HL-60/S4 treated with retinoic acid at 250 ng/mL for 4 days and 3 days (cell line): ENCODE measurements around the gene CAPN12.
"Not testable (repeated sequence)": the region's sequence is repeated elsewhere in the genome, so short reads cannot be mapped to it uniquely, and the experiment has no call there.

Source experiments
- in situ Hi-C: fragments of 300-500 bp; cut with MboI; formaldehyde crosslinking; loops from 2 replicates; pipeline ENCODE4 v1.7.0; 2022; ENCODE audit warnings: low sequenced_read_pairs

Gene CAPN12

DNA sequence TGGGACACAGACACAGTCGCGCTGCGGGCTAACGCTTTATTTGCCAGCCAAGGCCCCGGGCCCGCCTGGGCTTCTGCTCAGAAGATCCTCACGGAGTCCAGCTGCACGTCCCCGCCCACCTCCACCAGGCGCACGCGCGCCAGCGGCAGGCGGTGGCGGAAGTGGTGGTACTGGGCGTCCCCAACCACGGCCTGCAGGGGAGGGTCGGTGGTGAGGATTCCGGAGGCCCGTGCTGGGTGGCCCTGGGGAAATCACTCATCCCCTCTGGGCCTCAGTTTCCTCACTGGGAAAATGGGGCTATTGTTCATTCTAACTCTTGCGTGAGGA lies 26.6 kb upstream of the CAPN12 start:
- in situ Hi-C loops = not testable (repeated sequence)

DNA sequence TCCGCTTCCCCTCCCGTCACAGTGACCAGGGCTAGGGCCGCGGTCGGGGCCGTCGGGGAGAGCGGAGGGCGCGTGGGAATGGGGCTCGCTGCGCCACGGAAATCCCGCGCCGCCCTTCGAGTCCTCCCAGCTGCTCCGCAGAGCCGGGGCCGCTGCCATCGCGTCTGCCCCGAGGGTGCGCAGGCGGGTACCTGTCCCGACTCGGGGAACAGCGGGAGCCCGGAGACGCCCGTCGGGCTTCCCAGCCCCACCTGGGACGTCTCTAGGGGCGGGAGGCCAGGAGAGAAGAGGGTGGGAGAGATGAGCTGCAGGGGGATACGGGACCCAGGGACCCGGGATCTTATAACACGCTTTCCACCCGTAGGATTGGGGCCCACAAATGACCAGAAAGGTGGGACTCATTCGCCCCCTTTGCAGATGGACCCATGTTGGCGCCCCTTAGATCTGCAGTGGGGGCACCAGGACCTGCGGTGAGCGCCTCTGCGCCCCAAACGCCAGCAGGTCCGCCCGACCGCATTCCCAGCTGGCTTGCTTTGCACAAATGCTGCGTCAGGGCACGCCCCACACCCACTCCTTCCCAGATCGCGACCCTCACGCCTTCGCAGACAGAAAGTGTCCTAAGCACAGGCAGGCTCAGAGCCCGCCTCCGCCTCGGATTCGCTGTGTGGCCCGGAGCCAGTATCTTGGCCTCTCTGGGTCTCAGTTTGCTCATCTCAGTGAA lies 26.1 kb upstream of the CAPN12 start:
- in situ Hi-C loops = not testable (repeated sequence)

DNA sequence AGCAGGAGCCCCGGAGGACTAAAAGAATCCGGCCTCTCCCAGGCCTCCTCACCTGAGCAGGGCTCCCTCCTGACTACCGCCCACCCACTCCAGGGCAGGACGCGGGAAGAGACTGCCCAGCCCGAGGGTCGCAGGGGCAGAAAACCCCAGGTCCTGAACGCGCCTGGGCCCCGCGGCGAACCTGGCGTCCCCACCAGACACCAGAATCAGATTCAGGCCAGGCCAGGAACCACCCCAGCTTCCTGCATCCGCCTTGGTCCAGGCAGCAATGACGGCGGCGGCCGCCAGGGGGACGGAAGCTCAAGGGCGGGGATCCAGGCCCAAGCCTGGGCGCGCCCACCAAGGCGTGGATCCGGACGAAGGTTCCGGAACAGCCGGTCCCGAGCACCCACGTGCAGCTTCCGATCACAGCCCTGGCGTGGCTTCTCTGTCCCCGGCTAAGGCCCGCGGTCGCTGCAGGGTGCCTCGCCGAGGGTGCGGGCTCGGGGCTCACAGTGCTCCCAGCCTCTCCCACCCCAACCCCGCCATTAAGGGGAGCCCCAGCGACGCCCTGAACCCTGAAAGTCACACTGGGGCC lies 25.4 kb upstream of the CAPN12 start:
- in situ Hi-C loops = no loop called here

DNA sequence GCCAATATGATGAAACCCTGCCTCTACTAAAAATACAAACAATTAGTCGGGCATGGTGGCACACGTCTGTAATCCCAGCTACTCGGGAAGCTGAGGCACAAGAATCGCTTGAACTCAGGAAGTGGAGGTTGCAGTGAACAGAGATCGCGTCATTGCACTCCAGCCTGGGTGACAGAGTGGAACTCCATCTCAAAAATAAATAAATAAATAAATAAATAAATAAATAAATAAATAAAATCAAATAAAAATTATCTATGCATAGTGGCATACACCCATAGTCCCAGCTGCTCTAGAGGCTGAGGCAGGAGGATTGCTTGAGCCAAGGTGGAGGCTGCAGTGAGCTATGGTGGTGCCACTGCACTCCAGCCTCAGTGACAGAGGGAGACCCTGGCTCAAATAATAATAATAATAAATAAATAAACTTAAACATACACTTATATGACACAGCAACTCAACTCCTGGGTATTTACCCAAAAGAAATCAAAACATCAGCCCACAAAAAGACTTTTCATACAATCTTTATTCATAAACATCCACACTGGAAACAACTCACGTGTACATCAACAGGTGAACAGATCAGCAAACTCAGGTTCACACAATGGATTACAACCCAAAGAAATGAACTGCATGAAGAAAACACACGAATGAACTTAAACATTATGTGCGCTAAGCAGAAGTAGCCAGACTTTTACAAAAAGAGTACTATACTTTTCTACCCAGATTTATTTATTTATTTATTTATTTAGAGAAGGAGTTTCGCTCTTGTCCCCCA lies 22.2 kb upstream of the CAPN12 start:
- in situ Hi-C loops = no loop called here

DNA sequence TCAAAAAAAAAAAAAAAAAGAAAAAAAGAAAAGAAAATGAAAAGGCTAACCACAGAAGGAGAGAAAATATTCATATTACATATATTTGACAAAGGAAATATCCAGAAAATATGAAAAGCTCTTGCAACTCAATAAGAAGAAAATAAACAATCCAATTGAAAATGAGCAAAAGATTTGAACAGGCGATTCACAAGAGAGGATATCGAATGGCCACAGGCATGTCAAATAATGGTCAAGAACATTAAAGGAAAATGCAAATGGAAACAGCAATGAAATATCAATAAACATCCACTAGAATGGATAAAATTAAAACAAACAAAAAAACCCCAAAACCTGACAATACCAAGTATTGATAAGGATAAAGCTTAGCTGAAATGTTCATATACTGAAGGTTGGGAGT lies 20.9 kb upstream of the CAPN12 start:
- in situ Hi-C loops = no loop called here

DNA sequence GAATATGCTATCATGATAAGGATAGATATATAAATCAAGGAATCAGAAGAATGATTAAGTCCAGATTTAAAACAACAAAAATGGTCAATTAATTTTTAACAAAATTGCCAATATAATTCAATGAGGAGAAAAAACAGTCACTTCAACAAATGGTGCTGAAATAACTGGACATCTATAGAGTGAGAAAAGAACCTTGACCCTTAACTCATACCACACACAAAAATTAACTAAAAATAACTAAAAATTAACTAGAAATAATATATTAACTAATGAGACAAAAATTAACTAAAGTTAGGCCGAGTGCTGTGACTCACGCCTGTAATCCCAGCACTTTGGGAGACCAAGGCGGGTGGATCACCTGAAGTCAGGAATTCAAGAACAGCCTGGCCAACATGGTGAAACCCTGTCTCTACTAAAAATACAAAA lies 19.5 kb upstream of the CAPN12 start:
- in situ Hi-C loops = no loop called here

DNA sequence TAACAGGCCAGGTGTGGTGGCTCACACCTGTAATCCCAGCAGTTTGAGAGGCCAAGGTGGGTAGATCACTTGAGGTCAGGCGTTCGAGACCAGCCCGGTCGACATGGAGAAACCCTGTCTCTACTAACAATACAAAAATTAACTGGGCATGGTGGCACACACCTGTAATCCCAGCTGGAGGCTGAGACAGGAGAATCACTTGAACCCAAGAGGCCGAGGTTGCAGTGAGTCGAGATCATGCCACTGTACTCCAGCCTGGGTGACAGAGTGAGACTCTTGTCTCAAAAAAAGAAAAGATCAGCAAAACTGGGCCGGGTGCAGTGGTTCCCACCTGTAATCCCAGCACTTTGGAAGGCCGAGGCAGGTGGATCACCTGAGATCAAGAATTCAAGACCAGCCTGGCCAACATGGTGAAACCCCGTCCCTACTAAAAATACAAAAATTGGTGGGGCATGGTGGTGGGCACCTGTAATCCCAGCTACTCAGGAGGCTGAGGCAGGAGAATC lies 17.7 kb upstream of the CAPN12 start:
- in situ Hi-C loops = not testable (repeated sequence)

DNA sequence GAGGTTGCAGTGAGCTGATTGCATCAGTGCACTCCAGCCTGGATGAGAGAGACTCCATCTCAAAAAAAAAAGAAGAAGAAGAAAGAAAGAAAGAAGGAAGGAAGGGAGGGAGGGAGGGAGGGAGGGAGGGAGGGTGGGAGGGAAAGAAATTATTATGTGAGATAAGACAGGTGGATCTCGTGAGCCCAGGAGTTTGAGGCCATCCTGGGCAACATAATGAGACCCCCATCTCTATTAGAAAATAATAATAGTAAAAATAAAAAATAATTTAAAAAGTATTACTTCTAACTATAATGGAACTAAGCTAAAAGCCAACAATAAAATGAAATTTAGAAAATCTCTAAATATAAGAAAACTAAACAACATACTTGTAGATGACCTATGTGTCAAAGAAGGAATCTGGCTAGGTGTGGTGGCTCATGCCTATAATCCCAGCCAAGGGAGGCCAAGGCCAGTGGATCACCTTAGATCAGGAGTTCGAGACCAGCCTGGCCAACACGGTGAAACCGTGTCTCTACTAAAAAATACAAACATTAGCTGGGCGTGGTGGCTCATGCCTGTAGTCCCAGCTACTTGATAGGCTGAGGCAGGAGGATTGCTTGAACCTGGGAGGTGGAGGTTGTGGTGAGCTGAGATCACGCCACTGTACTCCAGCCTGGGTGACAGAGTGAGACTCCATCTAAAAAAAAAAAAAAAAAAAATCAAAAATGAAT lies 16.7 kb upstream of the CAPN12 start:
- in situ Hi-C loops = not testable (repeated sequence)

DNA sequence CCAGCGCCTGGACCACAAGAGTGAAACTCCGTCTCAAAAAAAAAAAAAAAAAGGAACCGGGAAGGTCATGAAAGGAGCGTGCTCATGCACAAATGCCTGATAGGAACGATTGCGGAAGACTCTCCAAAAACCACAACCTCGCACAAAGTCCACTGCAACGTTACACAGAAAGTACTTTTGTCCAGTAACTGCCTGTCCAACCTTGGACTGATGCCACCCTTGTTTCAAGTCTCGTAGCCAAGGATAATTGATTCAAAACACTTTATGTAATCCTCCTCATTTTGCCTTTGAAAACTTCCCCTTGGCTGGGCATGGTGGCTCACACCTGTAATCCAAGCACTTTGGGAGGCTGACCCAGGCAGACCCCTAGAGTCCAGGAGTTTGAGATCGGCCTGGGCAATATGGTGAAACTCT lies 15.3 kb upstream of the CAPN12 start:
- in situ Hi-C loops = no loop called here

DNA sequence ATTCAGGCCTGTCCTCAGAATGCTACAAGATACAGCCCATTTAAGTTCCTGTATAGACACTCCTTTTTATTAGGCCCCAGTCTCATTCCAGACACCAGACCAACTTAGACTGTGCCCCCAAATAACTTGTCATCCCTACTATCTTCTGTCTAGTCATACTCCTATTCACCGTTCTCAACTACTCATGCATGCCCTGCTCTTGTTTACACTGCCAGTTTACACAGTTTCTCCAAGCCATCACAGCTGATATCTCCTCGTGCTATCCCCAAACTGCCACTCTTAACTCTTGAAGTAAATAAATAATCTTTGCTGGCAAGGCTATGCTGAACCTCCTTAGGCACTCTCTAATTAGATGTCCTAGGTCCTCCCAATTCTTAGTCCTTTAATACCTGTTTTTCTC lies 9.9 kb upstream of the CAPN12 start:
- in situ Hi-C loops = not testable (repeated sequence)

DNA sequence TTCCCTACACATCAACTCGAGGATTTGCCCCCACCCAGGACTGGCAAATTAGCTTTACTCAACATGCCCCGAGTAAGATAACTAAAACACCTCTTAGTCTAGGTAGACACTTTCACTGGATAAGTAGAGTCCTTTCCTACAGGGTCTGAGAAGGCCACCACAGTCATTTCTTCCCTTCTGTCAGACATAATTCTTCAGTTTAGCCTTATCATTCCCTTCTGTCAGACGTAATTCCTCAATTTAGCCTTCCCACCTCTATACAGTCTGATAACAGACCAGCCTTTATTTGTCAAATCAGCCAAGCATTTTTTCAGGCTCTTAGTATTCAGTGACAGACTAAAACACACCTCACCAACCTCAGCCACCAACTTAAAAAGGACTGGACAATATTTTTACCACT lies 9.5 kb upstream of the CAPN12 start:
- in situ Hi-C loops = not testable (repeated sequence)

DNA sequence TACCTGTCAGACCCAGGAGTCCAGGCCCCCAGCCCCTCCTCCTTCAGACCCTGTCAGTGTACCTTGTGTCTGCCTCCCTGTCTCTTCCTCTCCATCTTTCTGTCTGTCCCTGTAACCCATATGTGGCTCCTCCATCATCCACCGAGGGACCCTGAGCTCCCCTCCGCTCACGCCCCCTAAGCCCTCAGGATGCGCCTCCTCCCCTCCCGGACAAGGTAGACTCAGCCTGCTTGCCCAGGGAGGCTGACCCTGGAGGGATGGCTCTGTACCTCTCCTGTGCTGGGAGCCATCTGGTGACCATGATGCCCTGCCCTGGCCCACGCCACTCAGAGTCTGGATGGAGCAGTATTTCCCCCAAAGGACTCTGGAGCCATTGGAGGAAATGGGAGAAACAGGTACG lies 1.0 kb upstream of the CAPN12 start:
- in situ Hi-C loops = no loop called here

DNA sequence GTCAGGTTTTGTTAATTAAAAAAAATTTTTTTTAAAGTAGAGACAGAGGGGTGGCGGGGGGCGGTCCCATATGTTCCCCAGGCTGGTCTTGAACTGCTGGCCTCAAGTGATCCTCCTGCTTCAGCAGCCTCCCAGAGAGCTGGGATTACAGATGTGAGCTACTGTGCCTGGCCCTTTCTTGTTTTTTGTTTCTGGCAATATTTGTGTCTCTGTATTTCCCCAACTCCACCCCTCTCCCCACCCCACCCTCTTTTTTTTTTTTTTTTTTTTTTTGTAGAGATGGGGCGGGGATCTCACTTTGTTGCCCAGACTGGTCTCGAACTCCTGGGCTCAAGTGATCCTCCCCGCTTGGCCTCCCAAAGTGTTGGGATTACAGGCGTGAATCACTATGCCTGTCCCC lies 600 bp upstream of the CAPN12 start:
- in situ Hi-C loops = no loop called here

DNA sequence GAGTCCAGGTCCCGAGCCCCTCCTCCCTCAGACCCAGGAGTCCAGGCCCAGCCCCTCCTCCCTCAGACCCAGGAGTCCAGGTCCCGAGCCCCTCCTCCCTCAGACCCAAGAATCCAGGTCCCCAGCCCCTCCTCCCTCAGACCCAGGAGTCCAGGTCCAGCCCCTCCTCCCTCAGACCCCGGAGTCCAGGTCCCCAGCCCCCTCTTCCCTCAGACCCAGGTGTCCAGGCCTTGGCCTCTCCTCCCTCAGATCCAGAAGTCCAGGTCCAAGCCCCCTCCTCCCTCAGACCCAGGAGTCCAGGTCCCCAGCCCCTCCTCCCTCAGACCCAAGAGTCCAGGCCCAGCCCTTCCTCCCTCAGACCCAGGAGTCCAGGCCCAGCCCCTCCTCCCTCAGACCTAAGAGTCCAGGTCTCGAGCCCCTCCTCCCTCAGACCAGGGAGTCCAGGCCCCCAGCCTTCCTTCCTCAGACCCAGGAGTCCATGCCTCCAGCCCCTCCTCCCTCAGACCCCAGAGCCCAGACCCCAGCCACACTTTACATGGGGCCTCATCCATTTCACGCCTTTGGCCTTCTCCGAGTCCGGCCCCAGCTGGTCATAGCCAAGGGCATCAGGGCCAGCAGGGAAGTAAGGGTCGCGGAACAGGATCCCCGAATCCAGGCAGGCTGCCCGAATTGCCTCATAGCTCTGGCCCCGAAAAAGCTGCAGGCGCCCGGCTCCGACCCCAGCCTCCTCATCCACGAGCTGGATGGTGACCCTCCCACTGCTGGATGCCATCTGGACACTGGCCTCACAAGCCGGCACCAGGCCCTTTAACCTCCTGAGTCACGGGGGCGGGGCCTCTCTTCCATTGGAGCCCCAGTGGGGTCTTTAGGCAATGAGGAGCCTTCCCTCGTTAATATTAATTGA lies 628 bp downstream of the CAPN12 start:
- in situ Hi-C loops = no loop called here

DNA sequence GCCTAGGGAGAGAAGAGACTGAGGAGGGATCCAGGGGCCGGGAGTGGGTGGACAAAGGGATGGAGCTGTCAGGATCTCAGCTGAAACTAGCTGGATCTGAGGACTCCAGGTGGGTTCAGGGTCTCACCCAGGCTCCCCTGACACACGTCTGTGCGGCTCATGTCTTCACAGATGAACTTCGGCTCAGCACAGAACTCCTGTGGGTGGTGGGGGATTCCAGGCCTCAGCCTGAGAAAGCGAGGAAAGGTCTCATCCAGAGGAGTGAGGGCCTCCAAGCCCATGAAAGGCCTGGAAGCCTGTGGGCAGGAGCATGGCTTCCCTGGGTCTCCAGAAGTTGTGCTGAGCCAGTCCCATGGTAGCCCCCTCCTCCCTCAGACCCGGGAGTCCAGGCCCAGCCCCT lies 1.4 kb downstream of the CAPN12 start:
- in situ Hi-C loops = no loop called here

DNA sequence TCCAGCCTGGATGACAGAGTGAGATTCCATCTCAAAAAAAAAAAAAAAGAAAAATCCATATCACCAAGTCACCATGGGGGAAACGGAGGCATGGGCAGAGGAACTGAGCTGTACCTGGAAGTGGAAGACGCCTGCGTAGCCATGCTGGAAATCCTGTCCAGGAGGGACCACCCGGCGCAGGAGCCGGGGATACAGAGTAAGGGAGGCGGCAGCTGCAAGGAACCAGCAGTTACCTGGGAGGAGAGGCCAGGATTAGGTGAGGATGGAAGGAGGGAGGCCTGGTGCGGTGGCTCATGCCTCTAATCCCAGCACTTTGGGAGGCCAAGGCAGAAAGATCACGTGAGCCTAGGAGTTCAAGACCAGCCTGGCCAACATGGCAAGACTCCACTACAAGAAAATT lies 2.0 kb downstream of the CAPN12 start:
- in situ Hi-C loops = no loop called here

DNA sequence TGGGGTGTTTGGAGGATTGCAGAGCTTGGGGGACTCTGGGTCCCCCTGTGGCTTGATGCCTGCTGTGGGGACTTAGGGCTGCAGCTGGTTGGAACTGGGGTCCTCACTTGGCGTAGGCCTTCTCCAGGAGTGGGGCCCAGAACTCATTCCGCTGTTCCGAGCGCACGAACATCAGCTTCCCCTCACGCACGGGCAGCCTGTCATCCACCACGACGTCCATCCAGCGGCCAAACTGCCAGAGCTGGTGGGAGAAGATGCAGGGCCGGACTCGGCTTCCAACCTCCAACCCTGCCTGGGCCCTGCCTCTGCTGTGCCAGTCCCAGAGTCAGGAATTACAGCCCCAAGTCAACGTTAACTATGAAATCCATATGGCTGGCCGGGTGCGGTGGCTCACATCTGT lies 2.6 kb downstream of the CAPN12 start:
- in situ Hi-C loops = no loop called here

DNA sequence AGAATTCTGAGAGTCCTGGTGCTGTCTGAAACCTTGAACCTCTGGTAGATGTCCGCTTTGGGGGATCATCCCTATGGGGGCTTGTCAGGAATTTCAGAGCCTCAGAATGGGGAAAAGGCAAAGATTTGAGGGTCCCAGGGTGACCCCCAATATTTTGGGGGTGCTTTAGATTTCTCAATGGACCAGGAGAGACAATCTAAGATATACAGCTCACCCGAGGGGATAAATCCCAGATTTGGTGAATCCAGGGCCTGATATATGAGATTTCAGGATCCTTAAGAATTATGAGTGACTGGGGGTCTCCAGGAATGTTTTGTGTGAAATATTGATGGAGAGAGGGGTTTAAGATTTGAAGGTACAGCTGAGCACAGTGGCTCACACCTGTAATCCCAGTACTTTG lies 3.3 kb downstream of the CAPN12 start:
- in situ Hi-C loops = no loop called here

DNA sequence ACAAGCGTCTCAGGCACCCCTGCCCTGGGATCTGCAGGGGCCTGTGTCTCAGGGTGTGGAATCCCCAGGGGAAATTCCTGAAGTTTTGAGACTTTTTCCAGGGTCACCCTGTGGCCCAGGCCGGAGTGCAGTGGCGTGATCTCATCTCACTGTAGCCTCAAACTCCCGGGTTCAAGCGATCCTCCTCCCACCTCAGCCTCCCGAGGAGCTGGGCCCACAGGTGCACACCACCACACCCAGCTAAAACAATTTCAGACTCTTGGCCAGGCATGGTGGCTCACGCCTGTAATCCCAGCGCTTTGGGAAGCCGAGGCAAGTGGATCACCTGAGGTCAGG lies 4.0 kb downstream of the CAPN12 start:
- in situ Hi-C loops = no loop called here

DNA sequence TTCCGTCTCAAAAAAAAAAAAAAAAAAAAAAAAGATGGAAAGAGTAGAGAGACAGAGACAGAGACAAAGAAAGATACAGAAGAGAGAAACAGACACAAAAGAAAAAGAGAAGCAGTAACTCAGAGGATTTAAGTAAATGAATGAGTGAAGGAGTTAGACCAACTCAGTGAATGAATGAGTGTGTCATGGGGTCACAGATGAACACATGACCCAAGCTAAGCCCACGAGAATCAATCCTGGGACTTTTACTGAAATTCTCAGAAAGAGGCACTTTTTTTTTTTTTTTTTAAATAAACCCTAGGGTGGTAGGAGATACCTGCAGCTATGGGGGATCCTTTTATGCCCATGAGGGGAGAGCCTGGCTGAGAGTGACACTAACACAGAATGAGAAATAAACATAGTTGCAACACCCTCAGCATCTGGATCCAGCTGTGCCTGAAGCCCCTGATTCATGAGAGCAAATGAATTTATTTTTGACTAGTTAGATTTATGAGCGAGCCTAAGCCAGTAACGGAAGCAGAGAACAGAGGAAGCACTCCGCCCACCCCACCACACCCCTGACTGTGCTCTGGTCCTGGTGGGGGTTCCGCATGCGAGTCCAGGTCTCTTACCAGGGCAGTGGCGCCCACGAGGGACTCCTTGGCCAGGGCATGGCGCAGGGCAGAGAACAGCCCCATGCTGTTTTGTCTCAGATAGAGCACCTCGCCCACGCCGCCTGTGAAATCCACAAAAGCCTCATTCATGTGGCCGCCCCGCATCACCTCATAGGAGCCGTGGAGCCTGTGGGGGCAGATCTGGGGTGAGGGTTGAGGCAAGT lies 4.6 kb downstream of the CAPN12 start:
- in situ Hi-C loops = no loop called here
